NCI-H128 (cell line): ENCODE data around the gene LAMC3.

Experiments
- DNase-seq: peaks from one replicate; lab custom pipeline; 2025; ENCODE audit not compliant: unreplicated experiment; lab: John Stamatoyannopoulos, UW

The LAMC3 gene

DNA sequence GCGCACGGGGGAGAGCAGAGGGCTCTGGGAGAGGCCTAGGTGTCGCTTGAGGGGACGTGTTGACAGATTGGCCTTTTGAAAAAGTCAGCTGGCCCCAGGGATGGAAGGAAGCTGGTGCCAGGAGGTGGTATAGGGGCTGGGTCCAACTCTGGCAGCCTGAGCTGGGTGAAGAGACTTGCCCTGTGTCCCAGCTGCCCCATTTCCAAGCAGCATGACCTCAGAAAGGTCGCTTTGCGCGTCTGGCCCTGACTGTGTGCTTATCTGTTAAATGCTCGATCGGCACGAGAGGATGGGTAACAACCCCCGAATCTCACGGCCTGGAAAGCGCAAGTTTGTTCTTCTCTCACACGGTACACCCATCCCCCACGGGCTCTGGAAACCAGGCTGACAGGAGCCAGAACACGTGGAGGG lies 31.2 kb upstream of the LAMC3 start:
- no peak for DNase-seq

DNA sequence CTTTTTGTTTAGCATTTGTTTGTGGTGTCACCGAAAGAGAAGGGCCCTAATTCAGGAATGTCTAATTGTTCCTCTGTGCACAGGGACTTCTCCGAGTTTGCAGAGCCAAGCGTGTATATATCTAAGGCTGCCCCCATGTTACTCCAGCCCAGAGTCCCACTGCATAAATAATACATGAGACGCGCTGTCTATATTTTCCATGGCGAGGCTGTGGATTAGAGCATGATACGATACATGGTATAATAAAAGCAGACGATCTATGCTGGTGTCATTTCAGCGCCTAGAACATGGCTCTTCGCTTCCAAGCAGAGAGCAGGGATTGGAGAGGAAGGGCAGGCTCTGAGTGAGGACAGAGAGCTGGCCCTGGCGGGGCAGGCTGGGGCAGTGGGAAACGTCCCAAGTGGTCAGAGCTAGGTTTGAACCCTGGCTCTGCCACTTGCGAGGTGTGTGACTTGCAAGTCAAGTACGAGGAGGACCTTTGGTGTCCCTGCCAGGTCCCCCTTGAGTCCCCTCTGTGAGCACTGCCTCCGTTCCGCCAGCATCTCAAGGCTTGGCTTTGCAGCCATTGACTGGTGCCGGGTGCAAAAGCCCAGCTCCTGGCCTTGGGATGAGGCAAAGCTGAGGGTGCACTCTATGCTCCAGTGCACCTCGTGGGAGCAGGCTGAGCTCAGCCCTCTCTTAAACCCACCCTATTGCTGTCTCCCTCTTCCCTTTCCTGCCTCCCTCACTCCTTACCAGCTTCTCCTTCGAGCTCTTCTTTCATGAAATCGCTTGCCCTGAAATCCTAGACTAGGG lies 29.2 kb upstream of the LAMC3 start:
- no peak for DNase-seq

DNA sequence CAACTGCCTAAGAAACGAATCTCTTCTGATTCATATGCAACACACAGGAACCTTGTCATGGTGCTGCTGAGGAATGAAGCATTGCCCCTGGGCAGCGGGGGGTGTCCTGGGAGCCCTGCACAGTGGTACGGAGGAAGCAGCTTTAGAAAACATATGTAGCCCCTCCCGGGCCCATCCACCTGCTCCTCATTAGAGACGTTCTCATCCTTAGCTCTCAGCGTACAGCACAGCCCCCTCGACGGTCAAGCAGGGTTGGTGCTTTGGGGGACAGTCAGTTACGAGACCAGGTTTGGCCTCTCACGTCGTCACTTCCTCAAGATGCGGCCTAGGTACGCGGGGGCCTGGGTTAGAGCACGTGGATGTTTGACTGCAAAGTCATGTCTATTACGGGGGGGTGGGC lies 28.4 kb upstream of the LAMC3 start:
- DNase-seq = no peak

DNA sequence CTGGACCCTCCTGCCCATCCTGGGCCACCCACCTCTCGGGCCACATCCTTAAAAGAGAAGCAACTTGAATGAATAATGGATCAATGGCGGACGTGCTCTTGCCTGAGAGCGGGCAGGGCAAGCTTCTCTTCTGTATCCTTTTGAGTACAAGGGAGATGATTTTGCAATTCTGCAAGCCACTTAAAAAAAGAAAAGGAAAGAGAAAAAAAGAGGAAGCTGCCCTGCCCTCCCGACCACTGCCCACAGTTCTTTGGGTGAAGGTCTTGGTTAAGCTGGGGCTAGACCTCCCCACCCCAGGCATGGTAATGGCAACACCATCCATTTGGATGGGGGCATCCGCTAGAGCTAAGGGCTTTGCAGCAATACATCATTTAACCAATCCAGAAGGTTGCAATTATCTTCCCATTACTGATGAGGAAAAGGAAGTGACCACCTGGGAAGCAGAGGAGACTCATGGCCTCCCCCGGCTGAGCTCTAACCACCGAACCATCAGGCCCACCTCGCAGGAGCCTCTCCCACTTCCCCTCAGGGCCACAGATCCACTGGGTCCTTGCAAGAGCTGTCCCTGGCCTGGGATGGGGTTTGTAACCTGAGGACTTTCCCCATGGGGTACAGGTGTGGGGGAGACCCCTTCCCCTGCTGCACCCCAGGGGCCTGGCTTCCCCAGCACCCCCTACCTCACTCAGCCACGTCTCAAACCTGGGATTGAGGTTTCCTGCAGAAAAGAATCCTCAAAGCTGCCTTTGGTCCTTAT lies 27.8 kb upstream of the LAMC3 start:
- no peak for DNase-seq

DNA sequence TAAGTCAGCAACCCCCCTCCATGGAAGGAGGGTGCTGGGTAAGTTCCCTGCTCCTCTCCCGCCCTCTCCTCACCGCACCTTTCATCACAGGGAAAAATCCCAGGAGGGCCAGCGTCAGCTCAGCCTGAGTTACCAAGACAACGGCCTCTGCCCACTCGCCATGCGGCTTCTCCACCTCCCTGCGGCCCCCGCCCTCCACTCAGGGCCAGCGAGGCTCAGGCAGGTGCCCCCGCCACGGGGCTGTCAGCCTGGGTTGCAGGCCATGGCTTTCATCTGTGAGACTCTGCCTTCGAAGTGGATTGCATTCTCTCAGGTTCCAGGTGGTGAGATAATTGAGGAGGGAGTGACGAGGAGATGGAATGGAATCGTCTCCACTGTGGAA lies 27.2 kb upstream of the LAMC3 start:
- no peak for DNase-seq

DNA sequence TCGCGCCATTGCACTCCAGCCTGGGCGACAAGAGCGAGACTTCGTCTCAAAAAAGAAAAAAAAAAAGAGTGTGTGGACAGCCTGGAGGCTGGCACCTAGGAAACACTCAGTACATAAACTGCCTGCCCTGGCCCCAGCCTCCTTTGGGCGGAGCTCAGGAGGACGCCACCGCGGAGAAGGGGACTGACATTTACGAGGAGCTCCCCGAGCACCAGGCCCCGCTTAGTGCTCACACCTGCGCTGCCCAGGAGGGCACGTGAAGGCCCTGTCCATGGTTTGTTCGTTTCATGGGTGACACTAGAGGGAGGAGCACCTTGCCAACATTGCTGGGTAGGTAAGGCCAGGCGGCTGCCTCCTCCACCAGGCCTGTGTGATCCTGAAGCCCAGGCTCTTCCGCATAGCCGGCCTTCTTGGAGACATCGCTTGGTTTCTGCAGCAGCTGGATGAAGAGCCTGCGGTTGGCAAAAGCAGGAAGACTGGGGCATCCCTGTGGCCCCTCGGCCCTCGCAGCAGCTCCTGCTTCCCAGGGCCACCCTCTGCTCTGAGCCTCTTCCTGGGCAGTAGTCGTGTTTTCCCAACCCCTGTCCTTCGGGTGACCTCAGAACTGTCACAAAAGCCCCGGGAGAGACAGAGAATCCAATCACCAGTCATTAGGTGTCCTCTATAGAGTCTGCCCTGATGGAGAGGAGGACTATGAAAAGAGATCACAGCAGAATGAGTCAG lies 26.2 kb upstream of the LAMC3 start:
- DNase-seq = no peak

DNA sequence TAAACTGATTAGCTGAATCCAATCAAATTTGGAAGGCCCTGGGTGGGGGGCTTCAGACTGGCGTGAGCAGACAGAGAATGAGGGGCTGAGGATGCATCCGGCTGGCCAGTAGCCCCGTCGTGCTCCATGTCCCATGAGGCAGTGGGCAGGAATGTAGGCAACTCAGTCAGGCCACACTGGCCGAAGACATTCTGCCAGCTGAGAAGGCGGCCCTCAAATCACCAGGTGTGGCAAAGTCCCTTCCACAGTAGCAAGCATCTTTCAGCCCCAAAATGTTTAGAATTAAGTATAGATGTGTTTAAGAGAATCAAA lies 25.7 kb upstream of the LAMC3 start:
- DNase-seq = no peak

DNA sequence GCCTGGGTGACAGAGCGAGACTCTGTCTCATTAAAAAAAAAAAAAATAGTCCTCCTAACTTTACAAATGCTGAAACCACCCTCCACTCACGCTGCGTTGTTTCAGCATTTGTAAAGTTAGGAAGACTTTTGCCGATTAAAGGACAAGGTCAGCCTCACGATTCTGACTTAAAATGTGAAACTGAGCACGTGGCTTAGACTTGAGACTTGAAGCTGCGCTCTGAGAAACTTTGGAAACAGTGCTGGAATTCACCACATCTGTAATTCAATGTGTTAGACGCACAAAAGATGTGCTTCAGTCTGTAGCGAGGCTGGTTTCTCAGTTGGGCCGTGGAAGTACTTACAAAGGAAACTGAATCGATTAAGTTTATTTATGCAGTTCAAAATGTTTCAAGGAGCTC lies 25.0 kb upstream of the LAMC3 start:
- no peak for DNase-seq

DNA sequence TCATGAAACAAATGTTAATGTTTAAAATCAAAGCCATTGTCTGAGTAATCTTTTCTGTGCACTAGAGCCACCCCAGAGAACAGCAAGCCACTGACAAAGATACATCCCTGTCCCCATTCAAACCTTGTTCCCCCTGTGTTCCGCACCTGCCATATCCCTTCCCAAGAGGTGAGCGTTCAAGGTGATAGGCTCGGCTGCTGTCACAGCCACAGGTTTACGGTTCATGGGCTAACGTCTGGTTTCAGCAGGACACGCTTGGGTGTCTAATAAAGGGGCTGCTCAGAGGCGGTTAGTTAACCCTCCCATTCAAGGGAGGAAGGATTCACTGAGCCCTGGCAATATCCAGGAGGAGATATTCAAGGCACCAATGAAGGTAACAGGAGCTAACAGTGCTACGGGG lies 24.5 kb upstream of the LAMC3 start:
- no peak for DNase-seq

DNA sequence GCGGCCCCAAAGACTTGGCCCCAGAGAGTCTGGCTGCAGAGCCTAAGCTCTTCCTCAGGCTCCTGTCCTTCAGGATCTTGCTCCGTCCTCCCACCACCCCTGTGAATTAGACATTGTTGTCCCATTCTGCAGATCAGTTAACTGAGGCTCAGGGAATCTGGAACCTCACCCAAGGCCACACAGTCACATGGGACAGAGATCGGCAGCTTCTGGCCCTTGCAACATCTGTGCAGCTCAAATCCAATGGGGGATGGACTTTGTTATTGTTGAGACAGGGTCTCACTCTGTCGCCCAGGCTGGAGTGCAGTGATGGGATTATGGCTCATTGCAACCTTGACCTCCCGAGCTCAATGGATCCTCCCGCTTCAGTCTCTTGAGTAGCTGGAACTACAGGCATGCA lies 23.9 kb upstream of the LAMC3 start:
- DNase-seq = no peak

DNA sequence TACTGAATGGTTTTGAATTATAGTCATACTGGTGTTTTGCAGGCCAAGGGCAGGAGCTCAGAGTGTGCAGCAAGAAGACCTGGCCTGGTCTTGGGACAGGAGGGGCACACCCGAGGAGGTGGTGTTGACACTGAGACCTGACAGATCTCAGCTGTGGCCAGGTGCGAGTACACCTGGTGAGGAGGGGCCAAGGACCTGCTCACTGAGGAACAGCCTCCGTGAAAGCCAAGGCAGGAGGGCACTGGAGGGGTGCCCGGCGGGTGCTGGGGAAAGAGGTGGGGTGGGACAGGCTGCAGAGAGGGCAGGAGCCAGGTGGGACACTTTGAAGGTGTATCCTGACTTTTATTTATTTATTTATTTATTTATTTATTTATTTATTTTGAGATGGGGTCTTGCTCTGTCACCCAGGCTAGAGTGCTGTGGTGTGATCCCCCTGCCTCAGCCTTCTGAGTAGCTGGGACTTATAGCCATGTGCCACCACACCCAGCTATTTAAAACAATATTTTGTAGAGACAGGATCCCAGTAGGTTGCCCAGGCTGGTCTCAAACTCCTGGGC lies 23.3 kb upstream of the LAMC3 start:
- no peak for DNase-seq

DNA sequence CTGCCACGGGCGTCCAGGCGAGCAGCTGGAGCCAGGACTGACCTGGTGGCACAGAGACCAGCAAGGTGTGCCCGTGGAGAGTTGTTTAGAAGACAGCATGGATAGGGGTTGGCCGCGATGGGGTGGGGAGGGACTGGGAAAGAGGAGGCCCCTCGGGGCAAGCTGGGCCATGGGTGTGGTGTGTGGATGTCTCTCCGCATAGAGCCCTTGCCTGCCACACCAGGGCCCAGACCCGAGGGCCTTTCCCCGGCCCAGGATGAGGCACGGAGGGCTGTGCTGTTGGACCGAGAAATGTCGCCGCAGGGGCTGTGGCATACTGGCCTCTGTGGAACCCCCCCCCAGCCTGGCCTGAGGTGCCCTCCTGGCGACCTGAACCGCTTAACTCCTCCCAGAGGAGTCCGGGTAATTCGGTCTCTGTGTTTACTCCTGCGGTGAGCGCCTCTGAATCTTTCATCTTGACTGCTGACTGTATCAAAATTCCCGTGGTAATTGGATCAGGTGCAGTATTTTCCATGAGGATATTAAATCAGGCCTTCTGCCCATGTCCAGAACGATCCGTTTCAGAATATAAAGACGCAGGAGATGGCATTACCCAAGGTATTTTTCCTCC lies 22.5 kb upstream of the LAMC3 start:
- no peak for DNase-seq

DNA sequence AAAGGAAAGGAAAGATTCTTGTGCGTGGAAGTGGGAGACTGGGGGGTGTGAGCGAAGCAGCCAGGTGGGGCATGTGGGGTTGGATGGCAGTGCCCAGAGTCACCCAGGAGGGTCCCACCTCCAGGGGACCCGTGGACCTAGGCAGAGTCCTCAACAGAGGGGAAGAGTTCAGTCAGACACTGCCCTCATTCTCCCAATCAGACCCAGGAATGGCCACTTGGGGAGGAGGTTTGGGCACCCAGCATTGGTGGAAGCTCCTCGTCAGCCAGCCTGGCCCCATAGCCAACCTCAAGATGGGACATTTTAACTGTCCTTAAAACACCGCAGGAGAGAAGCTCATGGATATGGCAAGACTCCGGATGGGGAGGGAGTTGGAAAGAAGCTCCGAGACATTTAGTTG lies 21.9 kb upstream of the LAMC3 start:
- DNase-seq = no peak

DNA sequence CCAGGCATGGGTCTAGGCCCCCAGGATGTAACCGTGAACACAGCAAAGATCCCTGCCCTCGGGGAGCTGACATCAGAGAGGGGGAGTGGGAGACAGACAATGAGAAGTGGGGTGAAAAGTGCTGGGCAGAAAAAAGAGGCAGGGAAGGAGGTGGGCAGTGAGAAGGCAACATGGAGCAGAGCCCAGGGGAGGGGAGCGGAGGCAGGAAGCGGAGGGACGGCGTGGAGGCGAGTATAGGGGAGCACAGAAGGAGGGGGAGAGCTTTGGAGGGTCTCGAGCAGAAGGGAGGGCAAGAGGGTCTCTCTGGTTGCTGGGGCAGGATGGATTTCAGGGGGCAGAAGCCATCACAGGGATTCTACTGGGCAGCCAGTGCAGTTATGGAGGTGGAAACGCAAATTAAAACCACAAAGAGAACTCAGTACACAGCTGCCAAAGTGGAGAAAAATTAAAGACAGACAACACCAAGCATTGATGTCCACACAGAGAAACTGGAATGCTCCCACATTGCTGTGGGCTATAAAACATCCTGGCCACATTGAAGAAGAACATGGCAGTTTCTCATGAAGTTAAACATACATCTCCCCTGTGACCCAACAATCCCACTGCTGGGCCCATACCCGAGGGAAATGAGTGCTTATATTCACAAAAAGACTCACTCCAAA lies 21.1 kb upstream of the LAMC3 start:
- DNase-seq = no peak

DNA sequence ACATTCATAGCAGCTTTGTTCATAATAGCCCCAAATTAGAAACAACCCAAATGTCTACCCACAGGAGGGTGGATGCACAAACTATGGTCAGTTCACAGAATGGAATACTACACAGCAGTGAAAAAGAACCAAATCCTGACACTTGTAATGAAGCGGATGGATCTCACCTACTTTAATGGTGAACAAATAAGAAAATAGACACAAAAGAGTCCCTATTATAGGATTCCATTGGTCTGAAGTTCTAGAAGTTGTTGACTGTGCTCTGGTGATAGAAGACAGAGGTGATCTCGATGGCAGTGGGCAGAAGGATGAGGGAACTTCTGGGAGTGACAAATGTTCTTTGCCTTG lies 20.6 kb upstream of the LAMC3 start:
- DNase-seq = no peak

DNA sequence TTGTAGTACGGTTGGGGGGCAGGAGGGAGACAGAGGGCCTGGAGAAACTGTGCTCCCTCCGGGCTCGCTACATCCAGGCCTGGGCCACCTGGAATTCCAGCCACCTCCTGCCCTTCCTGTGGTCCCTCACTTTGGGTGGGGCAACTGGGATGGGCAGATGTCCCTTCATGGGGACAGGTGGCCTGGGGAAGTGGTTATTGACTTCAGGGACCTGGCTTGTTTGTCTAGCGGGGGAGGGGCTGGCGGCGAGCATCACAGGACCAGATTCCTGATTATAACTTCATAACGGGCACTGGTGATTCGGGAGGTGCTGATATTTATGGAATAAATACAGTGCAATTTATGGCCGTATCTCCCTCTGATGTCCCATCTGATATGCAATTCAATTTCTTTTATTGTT lies 20.1 kb upstream of the LAMC3 start:
- DNase-seq = no peak

DNA sequence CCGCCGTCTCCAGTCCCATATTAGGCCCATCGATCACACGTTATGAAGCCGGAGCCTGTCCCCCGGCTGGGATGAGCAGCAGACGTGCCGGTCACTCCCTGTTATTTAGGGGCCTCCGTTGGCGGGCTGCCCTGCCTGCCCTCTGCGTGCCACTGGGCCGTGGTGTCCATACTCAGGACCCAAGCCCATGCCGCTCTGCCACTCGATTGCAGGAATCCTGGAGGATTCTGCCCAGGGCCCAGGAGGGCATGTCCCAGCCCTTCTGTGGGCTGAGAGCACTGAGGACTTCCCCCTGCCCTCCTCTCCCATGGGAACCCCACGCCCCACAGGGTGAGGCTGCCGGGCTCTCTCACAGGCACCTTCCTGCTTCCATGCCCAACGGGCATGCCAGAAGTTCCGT lies 19.6 kb upstream of the LAMC3 start:
- DNase-seq = no peak

DNA sequence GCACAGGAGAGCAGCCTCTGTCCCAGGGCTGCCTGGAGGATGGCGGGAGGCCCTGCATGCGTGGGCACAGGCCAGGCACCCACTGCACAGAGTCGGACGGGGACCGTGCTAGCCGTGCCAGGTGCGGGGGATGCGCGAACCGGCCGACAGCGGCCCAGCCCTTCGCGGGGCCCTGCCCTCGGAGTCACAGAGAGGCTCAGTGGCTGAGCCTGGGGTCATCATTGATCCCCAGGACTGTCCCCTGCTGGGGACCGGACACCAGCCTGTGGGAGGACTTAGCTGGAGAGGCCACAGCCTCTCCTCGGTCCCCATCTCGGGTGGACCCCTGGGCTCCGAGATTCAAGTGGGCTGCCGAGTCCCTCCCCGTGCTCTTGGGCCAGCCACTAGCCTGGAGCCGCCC lies 19.1 kb upstream of the LAMC3 start:
- DNase-seq = no peak

DNA sequence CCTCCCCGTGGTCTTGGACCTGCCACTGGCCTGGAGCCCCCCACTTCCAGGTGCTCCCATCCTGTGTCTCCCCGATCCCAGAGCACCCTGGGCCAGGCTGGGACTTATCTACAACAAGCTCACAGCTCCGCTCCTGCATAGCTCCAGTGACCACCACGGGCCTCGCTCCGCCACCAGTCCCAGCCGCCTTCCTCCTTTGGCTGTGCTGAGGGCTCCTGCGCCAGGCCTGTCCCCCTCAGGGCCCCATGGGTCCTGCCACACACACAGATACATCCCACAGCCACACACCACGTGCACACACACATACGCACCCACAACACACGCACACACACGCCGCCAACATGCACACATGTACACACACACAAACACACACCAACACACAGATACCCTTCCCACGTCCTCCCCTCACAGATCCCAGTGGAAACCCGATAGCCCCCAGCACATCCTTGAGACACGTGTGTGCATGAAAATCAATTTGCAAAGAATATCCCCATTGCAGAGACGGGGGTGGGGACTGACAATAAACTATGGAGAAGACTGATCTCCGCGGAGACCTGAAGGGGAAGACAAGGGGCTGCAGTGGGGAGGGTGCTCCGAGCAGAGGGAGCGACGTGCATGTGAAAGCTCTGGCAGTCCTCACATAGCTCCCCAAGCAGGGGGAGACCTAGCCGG lies 18.5 kb upstream of the LAMC3 start:
- no peak for DNase-seq

DNA sequence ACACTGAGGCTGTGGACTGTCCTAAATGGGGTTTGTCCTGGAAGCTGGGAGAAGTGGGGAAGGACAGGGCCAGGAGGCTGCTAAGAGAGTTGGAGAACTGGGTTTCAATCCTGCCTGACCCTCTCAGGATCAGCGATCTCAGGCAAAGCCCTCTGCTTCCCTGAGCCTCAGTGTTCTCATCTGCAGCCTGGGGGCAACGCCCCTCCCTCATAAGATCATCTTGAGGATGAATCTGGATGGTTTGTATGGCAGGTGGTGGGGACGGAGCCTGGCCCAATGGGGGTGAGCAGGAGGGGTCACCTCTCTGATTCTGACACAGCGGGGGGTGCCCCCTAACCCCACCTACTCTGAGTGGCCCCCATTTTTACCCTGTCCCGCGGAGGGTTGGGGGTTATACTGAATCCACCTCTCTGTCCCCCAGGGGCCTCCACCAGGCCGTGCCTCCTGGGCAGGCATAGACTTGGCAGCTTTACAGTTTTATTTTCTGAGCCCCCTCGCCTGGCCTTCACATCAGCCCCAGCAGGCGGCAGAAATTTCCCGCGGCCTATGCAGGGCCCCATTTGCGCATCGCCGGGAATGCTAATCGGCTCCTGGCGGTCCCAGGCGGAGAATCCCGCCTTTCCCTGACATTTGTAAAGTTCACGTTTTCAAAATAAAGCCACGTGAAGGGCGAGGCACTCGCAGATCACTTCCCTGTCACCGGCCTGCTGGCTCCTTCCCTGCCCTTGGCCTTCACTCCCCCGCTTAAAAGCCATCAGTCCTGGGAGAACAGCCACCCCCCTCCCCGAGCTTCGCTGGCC lies 17.8 kb upstream of the LAMC3 start:
- no peak for DNase-seq
